Femur (tissue), 1 donor: ENCODE results near the gene LIN7B.
"Not testable (repeated sequence)": the region's sequence is repeated elsewhere in the genome, so short reads cannot be mapped to it uniquely, and the experiment has no call there.

Source experiments
- DNase-seq: peaks from one replicate; pipeline ENCODE4 v3.0.0-alpha.2; 2017

The LIN7B gene

DNA sequence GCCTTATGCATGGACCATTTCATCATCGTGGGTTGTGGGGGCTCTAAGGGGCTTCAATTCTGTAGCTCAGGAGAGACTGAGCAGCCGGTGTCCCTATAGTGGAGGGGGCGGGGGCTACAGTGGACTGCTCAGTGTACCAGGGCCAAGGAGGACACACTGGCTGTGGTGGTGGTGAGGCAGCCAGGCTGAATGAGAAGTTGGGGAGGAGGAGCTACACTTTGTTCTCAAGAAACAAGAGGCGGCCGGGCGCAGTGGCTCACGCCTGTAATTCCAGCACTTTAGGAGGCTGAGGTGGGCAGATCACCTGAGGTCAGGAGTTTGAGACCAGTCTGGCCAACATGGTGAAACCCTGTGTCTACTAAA is 32.2 kb downstream of the LIN7B start:
- not testable (repeated sequence) for DNase-seq

DNA sequence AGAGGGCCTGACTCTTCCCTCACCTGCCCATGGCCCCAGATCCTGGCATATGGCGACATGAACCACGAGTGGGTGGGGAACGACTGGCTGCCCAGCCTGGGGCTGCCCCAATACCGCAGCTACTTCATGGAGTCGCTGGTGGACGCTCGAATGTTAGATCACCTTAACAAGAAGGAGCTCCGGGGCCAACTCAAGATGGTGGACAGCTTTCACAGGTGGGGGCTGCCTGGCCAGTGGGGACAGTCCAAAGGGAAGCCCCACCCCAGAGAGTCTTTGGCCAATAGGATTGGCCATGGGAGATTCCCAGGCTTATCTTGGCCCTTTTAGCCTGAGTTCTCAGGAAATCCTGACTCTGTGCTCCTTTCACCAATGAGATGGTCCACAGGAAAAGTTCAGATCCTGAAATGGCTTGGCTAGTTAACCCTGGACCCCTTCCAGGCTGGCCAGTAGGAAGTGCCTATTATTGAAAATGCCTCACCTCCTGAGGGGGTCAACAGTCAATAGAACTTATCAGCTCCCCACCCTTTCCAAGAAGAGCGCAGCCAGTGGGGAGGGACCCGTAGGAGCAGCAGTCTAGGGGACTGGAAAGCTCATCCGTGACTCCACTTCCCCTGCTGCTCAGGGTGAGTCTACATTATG is 34.0 kb downstream of the LIN7B start:
- no peak for DNase-seq

DNA sequence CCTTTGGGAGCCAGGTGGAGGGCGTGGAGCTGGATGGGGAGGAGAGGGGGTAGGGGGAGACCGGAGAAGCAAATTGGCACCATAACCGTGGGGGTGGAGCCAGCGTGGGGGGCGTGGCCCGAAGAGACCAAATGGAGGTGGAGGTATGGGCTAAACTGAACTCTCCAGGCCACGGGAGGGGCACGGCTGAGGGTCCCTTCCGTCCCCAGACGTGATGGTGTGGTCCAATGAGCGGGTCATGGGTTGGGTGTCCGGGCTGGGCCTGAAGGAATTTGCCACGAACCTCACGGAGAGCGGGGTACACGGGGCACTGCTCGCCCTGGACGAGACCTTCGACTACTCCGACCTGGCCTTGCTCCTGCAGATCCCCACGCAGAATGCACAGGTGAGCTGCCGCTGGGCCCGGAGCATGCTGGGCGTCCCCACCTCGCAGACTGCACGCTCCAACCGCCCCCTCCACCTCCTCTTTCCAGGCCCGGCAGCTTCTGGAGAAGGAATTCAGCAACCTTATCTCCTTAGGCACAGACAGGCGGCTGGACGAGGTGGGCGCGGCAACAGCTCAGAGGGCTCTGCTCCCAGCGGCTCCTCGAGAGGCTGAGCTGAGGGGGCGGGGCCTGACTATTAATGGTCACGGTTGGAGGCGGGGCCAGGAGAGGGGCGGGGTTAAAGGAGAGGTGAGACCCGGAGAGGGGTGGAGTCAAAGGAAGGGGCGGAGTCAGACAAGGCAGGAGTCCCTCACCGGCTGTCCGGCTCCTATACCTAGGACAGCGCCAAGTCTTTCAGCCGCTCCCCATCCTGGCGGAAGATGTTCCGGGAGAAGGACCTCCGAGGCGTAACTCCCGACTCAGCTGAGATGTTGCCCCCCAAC is 34.8 kb downstream of the LIN7B start:
- peak; percentile 98 for DNase-seq

DNA sequence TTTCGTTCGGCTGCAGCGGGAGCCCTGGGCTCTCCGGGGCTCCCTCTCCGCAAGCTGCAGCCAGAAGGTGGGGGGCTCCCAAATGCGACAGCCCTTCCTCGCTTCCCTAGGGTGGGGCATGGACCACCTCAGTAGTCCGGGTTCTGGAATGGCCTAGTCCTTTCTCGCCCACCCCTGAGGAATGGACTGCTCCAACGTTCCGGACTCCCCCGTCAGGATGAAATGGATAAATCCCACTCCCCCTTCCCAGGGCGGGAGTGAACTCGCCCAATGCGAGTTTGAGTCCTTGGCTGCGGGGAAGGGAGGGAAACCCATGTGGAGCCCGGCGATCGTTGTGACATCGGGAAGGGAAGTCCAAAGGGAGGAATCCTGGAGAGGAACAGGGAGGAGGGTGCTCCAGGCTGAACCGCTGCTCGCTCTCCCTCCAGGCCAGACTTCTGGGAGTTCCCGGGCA is 35.5 kb downstream of the LIN7B start:
- DNase-seq, result peak; percentile 91

DNA sequence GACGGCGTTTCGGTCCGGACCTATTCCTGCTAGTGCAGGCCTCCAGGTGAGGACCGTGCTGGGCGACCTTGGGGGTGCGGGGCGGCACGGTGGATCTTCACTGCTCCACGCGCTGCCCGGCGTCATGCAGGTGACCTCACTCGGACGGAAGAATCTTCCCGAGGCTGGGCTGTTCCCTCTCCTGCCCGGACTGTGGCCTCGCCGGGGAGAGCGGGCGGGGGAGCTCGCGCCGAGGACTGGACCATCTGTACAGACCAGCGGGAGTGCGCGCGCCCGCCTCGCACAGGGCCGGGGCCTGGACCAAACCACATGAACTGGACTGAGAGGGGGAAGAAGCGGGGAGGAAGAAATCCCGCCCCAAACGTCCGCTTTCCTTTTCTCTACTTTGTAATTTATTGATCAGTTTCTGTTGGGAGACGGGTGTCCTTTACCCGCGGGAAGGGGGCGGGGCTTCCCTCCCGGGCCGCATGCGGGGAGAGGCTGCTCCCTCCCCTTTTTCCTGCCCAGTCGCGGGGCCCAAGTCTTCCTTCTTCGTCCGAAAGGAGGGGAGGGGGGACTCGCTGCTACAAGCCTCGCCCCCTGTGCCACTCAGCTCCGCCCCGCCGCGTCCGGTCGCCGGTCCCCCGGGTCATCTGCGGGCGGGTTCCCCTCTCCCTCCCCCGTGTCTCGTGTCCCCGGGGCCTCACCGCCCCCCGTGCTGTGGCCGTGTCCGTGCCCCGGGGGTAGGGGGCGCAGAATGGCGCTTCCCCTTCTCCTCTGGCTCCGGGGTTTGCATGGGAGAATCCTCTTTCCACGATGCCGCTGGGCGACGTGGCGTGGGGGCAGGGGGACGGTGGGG is 36.2 kb downstream of the LIN7B start:
- DNase-seq, result peak; percentile 94

DNA sequence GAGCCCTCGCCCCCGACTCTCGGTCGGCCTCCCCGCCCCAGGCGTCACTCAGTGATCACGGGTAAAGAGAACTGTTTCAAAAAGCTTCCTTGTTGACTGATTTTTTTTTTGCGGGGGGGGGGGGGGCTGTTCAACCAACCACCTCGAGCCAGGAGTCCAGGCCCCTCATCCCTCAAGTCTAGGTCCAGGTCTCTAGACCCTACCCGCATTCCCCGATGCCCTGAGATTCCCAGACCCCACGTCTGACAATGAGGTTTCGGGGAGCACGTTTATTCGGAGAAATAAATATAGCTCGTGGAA is 36.7 kb downstream of the LIN7B start:
- no peak for DNase-seq

DNA sequence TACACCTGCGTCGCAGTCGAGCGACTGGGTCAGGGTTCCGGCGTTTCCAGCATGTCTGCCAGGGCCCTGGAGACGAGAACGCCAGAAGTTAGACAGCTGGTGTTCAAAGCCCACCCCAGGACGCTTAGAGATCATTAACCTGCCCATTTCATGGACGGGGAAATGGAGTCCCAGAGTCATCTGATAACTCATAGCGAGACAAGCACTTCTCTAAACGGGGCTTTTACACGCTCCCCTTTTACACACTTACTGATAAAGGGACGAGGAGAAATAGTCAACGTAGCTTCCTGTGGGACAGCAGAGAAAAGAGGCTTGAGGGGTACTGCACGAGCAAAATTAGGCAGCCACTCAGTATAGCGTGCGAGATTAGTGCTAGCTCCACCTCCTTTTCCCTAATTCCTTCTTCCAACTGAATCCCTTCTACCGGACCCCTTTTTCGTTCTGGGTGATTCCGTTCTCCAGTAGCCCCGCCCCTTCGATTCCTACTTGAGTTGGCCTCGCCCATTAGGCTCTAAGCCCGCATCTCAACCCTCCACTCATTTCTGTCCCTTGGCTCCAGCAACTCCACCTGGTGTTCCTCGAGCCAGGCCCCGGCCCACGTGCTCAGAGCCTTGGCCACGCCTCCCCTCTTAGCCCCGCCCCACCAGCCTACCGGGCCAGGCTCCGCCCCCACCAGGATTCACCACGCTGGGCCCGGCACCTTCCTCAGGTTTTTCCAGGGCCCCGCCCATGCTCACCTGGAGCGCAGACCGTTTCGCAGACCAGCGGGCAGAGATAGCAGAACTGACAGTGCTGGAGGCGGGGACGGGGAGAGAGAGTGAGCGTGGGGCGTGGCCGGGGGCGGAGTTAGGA is 37.3 kb downstream of the LIN7B start:
- peak; percentile 76 for DNase-seq

DNA sequence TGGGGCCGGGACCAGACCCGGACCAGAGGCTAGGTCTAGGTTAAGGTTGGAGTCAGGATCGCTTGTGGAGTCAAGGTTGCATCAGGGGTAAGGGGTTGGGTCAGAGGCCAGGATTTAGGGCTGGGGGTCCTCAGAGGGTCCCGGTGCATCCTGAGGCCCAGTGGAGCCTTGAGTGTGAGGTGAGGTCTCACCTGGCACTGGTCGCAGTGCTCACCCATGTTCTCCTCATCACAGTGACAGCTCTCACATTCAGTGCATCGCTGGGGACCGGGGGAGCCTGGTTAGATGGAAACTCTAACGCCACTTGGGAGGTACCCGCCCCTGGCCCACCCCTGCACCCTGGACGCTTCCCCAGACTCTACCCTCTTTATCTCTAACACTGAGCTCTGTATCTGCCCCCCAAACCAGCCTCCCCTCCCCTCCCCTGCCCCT is 38.0 kb downstream of the LIN7B start:
- DNase-seq, result no peak

DNA sequence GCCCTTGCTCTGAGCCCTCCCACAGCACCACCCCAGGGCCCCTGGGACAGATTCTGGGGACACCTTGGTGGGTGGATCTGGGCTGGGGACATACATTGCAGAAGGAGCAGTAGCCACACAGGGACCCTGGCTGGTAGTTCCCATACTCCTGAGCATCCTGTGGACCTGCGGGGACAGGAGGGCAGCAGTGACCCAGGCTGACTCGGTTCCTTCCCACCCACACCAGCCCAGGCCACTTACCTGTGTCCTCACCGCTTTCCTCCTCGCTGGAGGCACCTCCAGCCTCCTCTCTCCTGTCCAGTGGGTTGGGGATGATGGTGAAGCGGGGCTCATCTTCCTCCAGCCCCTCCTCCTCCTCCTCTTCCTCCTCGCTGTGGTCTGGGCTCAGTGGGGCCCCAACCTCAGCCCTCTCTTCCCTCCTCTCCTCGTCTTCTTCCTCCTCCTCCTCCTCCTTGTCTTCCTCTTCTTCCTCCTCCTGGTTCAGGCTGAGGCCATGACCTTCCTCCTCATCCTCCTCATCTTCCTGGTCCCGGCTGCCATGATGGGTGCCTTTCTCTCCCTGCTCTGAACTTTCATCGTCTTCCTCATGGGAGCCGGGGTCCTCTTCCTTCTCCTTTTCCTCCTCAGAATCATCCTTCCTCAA is 39.1 kb downstream of the LIN7B start:
- no peak for DNase-seq

DNA sequence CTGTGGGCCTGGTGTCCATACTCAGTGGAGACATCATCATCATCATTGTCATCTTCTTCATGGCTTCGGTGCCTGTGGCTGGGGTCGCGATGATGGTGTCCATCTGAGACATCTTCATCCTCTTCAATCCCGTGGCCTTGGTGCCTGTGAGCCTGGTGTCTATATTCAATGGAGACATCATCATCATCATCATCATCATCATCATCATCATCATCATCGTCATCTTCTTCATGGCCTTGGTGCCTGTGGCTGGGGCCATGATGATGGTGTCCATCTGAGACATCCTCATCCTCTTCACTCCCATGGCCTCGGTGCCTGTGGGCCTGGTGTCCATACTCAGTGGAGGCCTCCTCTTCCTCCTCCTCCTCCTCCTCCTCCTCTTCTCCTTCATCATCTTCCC is 40.1 kb downstream of the LIN7B start:
- no peak for DNase-seq

DNA sequence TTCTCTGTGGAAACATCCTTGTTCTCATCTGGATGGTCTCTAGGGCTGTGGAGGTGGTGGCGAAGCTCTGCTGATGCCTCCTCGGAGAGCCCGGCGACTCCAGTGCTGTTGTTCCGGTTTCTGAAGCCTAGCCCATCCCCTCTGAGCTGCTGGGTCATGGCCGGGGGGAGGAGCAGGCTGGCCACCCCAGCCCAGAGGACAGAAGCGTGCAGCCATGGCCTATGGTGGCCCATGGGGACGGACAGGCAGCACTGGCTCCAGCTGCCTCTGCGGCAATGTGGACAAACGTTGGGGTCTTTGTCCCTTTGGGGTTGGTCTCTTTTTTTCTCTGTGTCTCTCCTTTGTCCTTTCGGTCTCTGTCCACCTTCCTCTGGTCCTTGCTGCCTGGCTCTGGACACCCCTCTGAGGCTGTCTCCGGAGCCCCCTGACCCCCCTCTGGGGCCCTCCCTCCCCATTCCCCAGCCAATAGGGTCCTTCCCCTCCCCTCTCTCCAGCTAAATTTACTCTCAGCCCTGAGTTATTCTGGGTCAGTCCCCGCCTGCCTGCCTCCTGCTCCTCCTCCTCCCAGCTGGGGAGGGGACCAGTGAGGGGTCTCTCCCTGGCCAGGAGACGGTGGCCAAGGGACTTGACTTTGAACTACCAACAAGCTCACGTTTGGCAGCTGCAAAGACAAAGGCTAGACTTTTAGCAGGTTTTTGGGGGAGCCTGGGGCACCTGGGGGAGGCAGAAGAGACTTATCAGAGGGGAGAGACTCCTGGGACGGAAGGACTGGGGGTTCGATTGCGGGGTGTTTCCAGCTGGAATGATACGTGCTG is 41.0 kb downstream of the LIN7B start, which contains the start of gene HRC:
TSS of gene HRC (minus strand) at position 392 of the 815 bp plus-strand sequence. CDS start at position 233, 159 bp downstream.
- DNase-seq, result peak; percentile 68

DNA sequence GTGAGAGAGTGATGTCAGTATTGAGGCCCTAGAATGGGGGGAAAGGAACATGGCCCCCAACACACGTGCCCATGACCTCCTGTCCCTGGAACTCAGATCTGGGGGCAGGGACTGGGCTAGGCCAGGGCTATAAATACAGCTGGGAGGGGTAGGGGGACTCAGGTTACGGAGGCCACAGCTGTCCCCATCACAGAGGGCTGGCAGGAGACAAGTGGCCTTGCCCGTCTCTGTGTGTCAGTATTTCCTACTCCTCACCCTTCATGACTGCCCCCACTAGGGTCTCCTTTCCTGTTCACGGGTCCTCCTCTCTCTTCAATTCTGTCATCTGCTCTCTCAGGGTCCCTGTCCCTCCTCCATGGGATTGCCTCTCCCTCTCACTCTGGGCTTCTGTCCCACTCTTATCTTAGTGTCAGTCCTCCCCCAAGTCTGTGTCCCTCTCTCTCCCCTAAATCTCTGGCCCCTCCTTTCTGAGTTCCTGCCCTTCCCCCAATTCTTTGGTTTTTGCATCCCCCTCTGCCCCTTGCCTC is 41.7 kb downstream of the LIN7B start:
- peak; percentile 81 for DNase-seq

DNA sequence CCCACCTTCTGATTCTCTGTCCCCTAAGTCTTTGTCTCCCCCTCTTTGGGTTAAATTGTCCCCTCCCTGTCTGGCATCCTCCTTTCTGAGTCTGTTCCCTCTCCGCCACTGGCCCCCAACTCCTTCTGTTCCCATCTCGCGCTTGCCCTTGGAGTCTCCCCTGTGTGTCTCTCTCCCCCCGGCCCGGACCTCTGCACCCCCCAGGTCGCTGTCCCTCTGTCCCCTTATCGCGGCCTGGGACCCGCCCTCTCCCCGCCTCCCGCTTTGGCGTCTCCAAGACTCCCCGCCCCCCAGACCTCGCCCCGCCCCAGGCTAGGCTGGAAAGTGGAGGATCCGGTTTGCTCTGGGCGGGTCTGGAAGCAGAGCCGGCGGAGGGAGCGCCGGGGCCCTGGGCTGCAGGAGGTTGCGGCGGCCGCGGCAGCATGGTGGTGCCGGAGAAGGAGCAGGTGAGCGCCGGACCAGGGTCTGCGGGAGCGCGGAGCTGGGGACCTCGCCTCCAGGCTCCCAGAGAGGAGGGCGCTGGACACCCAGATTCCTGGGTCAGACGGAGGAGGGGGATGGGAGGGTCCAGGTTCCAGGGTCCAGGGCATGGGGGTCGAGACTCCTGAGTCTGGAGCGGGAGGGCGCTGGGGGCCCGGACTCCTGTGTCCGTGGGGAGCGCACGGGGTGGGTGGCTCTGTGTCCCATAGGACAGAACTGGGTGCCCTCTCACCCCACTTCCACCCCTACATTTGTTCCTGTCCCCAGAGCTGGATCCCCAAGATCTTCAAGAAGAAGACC is 43.5 kb downstream of the LIN7B start, which contains the start of gene TRPM4:
TSS of gene TRPM4 (plus strand) at position 348 of the 780 bp plus-strand sequence. CDS start at position 423, 75 bp downstream.
- peak; percentile 94 for DNase-seq

DNA sequence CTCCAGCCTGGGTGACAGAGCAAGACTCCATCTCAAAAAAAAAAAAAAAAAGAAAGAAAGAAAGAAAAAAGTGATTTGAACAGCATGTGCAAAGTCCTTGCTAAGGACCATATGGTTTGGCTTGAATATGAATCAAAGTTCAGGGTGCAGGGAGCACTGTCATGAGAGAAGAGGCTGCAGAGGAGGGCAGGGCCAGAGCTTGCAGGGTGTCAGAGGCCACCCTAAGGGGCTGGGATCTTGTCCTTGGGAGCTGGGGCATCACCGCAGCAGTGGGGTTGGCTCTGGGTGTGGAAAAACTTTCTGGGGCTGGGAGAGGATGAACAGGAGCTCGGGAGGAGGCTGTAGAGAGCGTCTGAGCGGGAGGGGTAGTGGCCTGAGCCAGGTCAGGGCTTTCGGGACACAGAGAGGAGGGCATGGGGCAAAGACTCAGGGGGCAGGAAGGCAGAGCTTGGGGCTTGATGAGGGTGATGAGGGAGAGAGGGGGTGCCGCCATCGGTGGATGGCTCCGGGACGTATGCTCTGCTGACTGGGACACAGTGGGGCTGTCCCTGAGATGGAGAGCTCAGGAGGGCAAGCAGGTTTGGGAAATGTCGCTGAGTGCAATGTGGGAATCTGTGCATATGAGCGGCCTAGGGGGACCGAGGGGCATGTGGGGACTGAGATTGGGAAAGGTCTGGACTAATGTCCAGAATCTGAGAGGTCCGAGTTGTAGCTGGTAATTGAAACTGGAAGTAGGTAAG is 46.5 kb downstream of the LIN7B start:
- no peak for DNase-seq

DNA sequence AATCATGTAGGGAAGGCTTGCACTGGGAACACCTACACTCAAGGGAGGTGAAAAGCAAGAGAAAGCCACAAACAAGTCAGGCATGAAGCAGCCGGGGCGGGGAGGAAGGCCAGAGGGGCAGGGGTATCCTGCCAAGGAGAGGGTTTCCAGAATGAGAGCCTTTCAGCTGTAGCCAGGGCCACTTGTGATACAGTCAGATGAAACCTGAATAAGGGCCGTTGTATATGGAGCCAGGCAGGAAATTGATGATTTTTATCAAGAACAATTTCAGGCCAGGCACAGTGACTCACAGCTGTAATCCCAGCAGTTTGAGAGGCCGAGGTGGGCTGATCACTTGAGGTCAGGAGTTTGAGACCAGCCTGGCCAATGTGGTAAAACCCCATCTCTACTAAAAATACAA is 47.8 kb downstream of the LIN7B start:
- no peak for DNase-seq

DNA sequence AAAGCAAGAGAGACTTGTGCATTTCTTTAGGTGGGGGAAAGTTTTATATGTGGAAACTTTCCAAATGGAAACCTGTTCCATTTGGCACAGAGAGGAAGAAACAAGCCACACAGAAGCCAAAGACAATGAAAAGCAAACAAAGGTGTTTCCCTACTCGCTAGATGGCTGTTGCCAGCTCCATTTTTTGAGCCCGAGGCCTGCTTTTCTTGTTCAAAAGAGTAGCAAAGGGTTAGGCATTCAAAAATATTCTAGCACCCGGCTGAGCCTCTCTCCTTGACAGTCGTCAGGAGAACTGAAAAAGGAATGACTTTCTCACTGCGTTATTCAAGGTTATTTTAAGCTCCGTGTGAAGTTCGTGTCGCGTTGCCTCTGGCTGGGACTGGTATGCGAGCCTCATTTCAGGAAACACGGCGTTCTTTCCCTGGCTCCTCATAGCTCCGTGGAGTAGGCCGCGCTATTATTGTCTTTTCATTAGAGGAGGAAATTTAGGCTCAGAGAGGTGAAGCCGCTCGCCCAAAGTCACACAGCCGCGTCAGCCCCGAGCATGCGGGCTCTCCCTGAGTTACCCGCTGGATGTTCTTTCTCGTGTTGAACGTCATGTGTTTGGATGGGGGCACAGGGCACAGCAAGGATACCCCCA is 51.1 kb downstream of the LIN7B start:
- DNase-seq, result no peak

DNA sequence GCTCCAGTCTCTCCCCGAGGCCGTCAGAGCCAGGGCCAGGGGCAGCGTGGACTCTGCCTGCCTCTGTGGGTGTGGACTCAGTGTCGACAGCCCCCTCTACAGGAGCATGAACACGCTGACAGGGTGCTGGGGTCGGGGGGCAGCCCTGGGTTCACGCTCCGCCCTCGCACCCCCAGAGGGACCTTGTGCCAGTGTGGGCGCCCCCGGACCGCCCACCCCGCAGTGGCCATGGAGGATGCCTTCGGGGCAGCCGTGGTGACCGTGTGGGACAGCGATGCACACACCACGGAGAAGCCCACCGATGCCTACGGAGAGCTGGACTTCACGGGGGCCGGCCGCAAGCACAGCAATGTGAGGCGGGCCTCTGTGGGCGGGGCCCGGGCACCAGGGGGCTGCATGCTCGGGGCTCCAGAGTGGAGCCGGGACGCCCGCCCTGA is 51.7 kb downstream of the LIN7B start:
- DNase-seq, result no peak

DNA sequence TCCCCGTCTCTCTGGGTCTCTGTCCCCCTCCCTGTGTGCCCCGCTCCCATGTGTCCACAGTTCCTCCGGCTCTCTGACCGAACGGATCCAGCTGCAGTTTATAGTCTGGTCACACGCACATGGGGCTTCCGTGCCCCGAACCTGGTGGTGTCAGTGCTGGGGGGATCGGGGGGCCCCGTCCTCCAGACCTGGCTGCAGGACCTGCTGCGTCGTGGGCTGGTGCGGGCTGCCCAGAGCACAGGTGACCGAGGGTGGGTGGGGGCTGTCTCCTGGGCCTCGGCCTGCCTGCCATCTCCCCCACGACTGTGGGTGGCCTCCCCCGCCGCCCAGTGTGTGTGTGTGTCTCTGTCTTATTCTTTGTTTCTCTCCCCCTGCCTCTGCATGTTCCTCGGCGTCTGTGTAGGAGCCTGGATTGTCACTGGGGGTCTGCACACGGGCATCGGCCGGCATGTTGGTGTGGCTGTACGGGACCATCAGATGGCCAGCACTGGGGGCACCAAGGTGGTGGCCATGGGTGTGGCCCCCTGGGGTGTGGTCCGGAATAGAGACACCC is 53.8 kb downstream of the LIN7B start:
- no peak for DNase-seq
